ENCODE measurements around the gene PSMB1.
"Not testable (repeated sequence)": the region's sequence is repeated elsewhere in the genome, so short reads cannot be mapped to it uniquely, and the experiment has no call there.

Gene PSMB1

GRCh38 chr6:170509723-170510018 lies 43.4 kb downstream of the PSMB1 start:
- H3K27me3 ChIP-seq (ENCODE audit: insufficient read depth, poor library complexity, severe bottlenecking): no peaks in the 10 kb centered on the region
- no peak overlapping the region for H3K27ac ChIP-seq (replicated peaks)
- no peak overlapping the region for H3K4me3 ChIP-seq (replicated peaks; ENCODE audit: insufficient read depth, low read length)
- DNase-seq (ENCODE audit: low read depth in 1 of 2, low spot score in 1 of 2): no peak
- no peak for TF ChIP-seq POLR2AphosphoS5 (IDR thresholded peaks at IDR 0.05; ENCODE audit: low read depth)
- no peak for TF ChIP-seq REST (IDR thresholded peaks at IDR 0.05; ENCODE audit: insufficient replicate concordance, low read depth)
- TF ChIP-seq GABPA (IDR thresholded peaks at IDR 0.05; ENCODE audit: low read depth): no peak

- not testable (repeated sequence) for DNase-seq (ENCODE audit: low read depth in 1 of 2, low spot score in 1 of 2); H3K27me3 ChIP-seq (ENCODE audit: insufficient read depth, poor library complexity, severe bottlenecking); H3K27ac ChIP-seq (replicated peaks); H3K4me3 ChIP-seq (replicated peaks; ENCODE audit: insufficient read depth, low read length)
These were observed 44.0 kb downstream of the PSMB1 start for GRCh38 chr6:170508892-170509722.

- not testable (repeated sequence) for H3K4me3 ChIP-seq (replicated peaks; ENCODE audit: insufficient read depth, low read length); H3K27me3 ChIP-seq (ENCODE audit: insufficient read depth, poor library complexity, severe bottlenecking); H3K27ac ChIP-seq (replicated peaks); DNase-seq (ENCODE audit: low read depth in 1 of 2, low spot score in 1 of 2)
These were observed 44.8 kb downstream of the PSMB1 start for GRCh38 chr6:170508275-170508674.

GRCh38 chr6:170507728-170508127 lies 45.4 kb downstream of the PSMB1 start:
- not testable (repeated sequence) for H3K27me3 ChIP-seq (ENCODE audit: insufficient read depth, poor library complexity, severe bottlenecking); H3K27ac ChIP-seq (replicated peaks); H3K4me3 ChIP-seq (replicated peaks; ENCODE audit: insufficient read depth, low read length); DNase-seq (ENCODE audit: low read depth in 1 of 2, low spot score in 1 of 2)

- H3K27ac ChIP-seq (replicated peaks): no peak overlapping the region
- no peak for DNase-seq (ENCODE audit: low read depth in 1 of 2, low spot score in 1 of 2)
- no peak overlapping the region for H3K4me3 ChIP-seq (replicated peaks; ENCODE audit: insufficient read depth, low read length)
- no peak for TF ChIP-seq SPI1 (IDR thresholded peaks at IDR 0.05; ENCODE audit: borderline replicate concordance, low read depth)
- TF ChIP-seq REST (IDR thresholded peaks at IDR 0.05; ENCODE audit: insufficient replicate concordance, low read depth): no peak
- no peak for TF ChIP-seq GABPA (IDR thresholded peaks at IDR 0.05; ENCODE audit: low read depth)
- TF ChIP-seq CTCF (IDR thresholded peaks at IDR 0.05; ENCODE audit: insufficient read depth, low read length): no peak
- TF ChIP-seq POLR2AphosphoS5 (IDR thresholded peaks at IDR 0.05; ENCODE audit: low read depth): no peak
- no peaks in the 10 kb centered on the region for H3K27me3 ChIP-seq (ENCODE audit: insufficient read depth, poor library complexity, severe bottlenecking)
These were observed 46.7 kb downstream of the PSMB1 start for GRCh38 chr6:170506446-170506845.

GRCh38 chr6:170505306-170505705 lies 47.8 kb downstream of the PSMB1 start:
- TF ChIP-seq SPI1 (IDR thresholded peaks at IDR 0.05; ENCODE audit: borderline replicate concordance, low read depth): no peak
- no peak for TF ChIP-seq REST (IDR thresholded peaks at IDR 0.05; ENCODE audit: insufficient replicate concordance, low read depth)
- no peak for TF ChIP-seq CTCF (IDR thresholded peaks at IDR 0.05; ENCODE audit: insufficient read depth, low read length)
- no peak for TF ChIP-seq POLR2AphosphoS5 (IDR thresholded peaks at IDR 0.05; ENCODE audit: low read depth)
- no peak for TF ChIP-seq GABPA (IDR thresholded peaks at IDR 0.05; ENCODE audit: low read depth)
- no peaks in the 10 kb centered on the region for H3K27me3 ChIP-seq (ENCODE audit: insufficient read depth, poor library complexity, severe bottlenecking)
- H3K27ac ChIP-seq (replicated peaks): no peak overlapping the region
- H3K4me3 ChIP-seq (replicated peaks; ENCODE audit: insufficient read depth, low read length): no peak overlapping the region
- no peak for DNase-seq (ENCODE audit: low read depth in 1 of 2, low spot score in 1 of 2)
